Right lobe of liver (tissue), 6 donors: Measurements from ENCODE around the gene KDM7A. TPM values are rescaled to one million over a fixed set of nuclear protein-coding genes. Genes with fewer than 3 reads are reported as not detected.

Source experiments
- ATAC-seq, 4 donors: fragments of 200-7000 bp; cut with Tn5 transposase; one replicate each; pipeline ENCODE4 v1.9.1; 2020; ENCODE audit warnings: mild to moderate bottlenecking in 4 of 4, moderate library complexity in 4 of 4
- DNase-seq, 3 donors: peaks; one replicate each; pipeline ENCODE4 v3.0.0-alpha.2; 2020
- H3K27ac ChIP-seq, 3 donors: fragments of 200-600 bp; one replicate each; pipeline ENCODE4 v1.8.0; 2022
- H3K27me3 ChIP-seq, 2 donors: fragments of 200-600 bp; one replicate each; pipeline ENCODE4 v1.8.0; 2022
- H3K36me3 ChIP-seq, 4 donors: fragments of 200-600 bp; sonication (generic) in 1 of 4; one replicate each; pipeline versions ENCODE4 v1.5.1 to v1.8.0; 2017 to 2022; ENCODE audit warnings: control low read depth in 1 of 4
- H3K4me1 ChIP-seq, 4 donors: fragments of 200-600 bp; sonication (generic) in 1 of 4; one replicate each; pipeline versions ENCODE4 v1.5.1 to v1.8.0; 2017 to 2022; ENCODE audit warnings: control low read depth in 1 of 4
- H3K4me3 ChIP-seq, 3 donors: fragments of 200-600 bp; one replicate each; pipeline ENCODE4 v1.8.0; 2022
- H3K9me3 ChIP-seq, 4 donors: fragments of 200-600 bp; sonication (generic) in 1 of 4; one replicate each; pipeline versions ENCODE4 v1.5.1 to v1.8.0; 2017 to 2022; ENCODE audit warnings: control low read depth in 1 of 4
- POLR2A ChIP-seq: fragments of 450-650 bp; IDR thresholded peaks from one replicate; pipeline ENCODE4 v1.6.1; 2017; ENCODE audit warnings: antibody characterized with exemption, mild to moderate bottlenecking
- WGBS: methylation state at CpG from one replicate; pipeline ENCODE4 v1.1.6; 2018; ENCODE audit warnings: low coverage, low lambda C conversion rate; ENCODE audit not compliant: insufficient coverage; ENCODE audit errors: missing lambda C conversion rate; 5-methylcytosine and 5-hydroxymethylcytosine counted together
- intact Hi-C, 2 donors: fragments of 100-400 bp; cut with DNase I; formaldehyde crosslinking; loops; one replicate each; pipeline versions ENCODE4 v1.11.2 to v1.14.1; 2022
- total RNA-seq, 6 experiments: library from RNA; depleted of rRNA in 2 of 6; stranded (reverse); fragments of >200 nt in 2 of 6; fragmentation: NEBNext Ultra II Directional in 3 of 6; extraction: Animal tissue kit (Norgen Biotek cat#: 25700) in 3 of 6; gene quantifications; one replicate each; pipeline versions ENCODE4 v1.1.0 to v1.2.4, GENCODE V29; 2016 to 2023
- TF ChIP-seq, protein P1 (sequence below), 4 donors: fragments of 200-600 bp in 3 of 4; fragments of 450-650 bp in 1 of 4; IDR thresholded peaks; one replicate each; pipeline versions ENCODE4 v1.5.1 to v1.8.0; 2016 to 2022; ENCODE audit warnings: antibody characterized with exemption in 4 of 4, mild to moderate bottlenecking in 2 of 4
- donor health status: DM: no; HTN: yes; CAD: no.
- donor health status: DM: no; HTN: no; CAD: no.
- donor health status: DM: no; HTN: no; CAD: no.
- donor health status: DM: no; HTN: yes; CAD: no.
- donor health status: DM: no; HTN: yes; CAD: no.

Gene KDM7A
- total RNA-seq, 6 experiments from 2014 or later: 3.7 to 10.7 (median 6.8) TPM

DNA sequence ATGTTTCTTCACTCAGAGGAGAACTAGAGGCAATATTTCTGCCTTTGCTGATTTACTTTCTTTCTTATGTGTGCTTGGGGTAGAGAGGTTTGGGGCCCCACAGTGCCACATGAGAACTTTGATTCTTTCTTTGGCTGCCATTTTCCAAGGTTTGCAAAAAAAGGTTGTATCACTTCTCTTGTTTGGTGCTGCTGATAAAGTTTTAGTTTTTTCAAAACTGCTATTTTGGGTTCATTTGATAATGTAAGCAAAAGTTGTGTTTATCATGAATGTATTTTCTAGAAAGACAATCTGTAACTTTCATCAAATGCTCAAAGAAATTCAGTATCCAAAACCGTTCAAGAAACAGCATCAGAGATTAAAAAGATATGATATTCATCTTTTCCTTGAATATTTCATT, 83.4 kb downstream of the KDM7A start:
- intact Hi-C loops: no loop called here
- no peaks in the 10 kb centered on the region for H3K27me3 ChIP-seq
- H3K4me1 ChIP-seq: no peaks in the 10 kb centered on the region
- H3K27ac ChIP-seq: no peak overlapping the region
- H3K4me3 ChIP-seq: no peak overlapping the region
- DNase-seq (no peak), ATAC-seq (no peak)
- TF ChIP-seq POLR2A: no peak
- TF ChIP-seq, protein P1, sequence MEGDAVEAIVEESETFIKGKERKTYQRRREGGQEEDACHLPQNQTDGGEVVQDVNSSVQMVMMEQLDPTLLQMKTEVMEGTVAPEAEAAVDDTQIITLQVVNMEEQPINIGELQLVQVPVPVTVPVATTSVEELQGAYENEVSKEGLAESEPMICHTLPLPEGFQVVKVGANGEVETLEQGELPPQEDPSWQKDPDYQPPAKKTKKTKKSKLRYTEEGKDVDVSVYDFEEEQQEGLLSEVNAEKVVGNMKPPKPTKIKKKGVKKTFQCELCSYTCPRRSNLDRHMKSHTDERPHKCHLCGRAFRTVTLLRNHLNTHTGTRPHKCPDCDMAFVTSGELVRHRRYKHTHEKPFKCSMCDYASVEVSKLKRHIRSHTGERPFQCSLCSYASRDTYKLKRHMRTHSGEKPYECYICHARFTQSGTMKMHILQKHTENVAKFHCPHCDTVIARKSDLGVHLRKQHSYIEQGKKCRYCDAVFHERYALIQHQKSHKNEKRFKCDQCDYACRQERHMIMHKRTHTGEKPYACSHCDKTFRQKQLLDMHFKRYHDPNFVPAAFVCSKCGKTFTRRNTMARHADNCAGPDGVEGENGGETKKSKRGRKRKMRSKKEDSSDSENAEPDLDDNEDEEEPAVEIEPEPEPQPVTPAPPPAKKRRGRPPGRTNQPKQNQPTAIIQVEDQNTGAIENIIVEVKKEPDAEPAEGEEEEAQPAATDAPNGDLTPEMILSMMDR (IDR thresholded peaks at IDR 0.05): no peak
- 74% methylated on average over 1 of the region's 1 CpG for WGBS
- peaks cover 9 to 81% (median 28%) of the 10 kb centered on the region in 4 donors for H3K36me3 ChIP-seq
- H3K9me3 ChIP-seq: no peaks in the 10 kb centered on the region

DNA sequence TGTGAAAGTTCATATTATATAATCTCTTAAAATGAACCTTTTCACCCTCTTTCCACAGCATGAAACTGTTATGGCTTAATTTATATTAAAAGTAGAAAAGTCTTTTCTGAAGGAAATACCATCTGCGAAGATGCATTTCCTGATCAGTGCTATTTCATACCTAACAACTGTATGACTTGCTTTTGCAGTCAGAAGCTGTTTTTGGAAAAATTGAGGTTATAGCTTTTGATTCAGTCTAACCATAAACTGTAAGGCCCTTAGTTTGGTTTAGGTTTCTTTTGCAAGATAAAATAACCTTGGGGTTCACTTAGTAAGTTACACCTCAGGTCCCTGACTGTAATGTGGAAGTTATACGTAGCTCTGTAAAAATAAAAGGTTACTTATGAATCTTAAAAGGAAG, 91.3 kb downstream of the KDM7A start:
- no peak for TF ChIP-seq POLR2A
- TF ChIP-seq, protein P1 (IDR thresholded peaks at IDR 0.05): no peak
- H3K27ac ChIP-seq: no peak overlapping the region
- ATAC-seq: no peak

DNA sequence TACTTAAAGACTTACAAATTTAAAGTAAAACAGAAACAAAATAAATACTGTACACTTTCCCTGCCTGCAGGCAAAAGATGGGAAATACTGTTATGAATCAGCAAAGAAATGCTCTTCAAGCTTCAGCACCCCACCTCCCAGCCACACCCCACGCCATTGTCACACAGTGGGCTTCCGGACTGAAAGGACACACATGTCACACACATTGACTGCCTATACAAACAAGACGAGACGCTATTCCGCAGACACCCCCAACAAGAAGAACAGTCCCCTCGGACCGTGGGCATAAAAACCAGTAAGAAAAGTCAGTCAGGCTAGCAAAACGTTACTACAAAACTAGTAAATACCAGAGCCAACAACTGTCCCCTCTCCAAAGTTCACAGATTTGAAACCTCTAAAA, 91.8 kb downstream of the KDM7A start:
- no peak for DNase-seq
- Histone ChIP-seq H3K9me3 (no peaks in the 10 kb centered on the region), H3K27ac (no peak overlapping the region), H3K4me3 (no peak overlapping the region), H3K36me3 (peaks cover 0 to 6% (median 0%) of the 10 kb centered on the region in 4 donors), H3K4me1 (no peaks in the 10 kb centered on the region), H3K27me3 (no peaks in the 10 kb centered on the region)
- intact Hi-C loops: no loop called here
- no peak for ATAC-seq
- WGBS: 67% methylated on average over 8 of the region's 8 CpGs
- TF ChIP-seq, protein P1 (IDR thresholded peaks at IDR 0.05): no peak
- no peak for TF ChIP-seq POLR2A

More for the DNA sequence above, 91.3 kb downstream of the KDM7A start:
- H3K4me3 ChIP-seq: no peak overlapping the region
- intact Hi-C loops: no loop called here
- WGBS: 78% methylated on average over 2 of the region's 2 CpGs
- no peak for DNase-seq
- H3K4me1 ChIP-seq: no peaks in the 10 kb centered on the region
- H3K27me3 ChIP-seq: no peaks in the 10 kb centered on the region
- peaks cover 0 to 10% (median 2%) of the 10 kb centered on the region in 4 donors for H3K36me3 ChIP-seq
- H3K9me3 ChIP-seq: no peaks in the 10 kb centered on the region

DNA sequence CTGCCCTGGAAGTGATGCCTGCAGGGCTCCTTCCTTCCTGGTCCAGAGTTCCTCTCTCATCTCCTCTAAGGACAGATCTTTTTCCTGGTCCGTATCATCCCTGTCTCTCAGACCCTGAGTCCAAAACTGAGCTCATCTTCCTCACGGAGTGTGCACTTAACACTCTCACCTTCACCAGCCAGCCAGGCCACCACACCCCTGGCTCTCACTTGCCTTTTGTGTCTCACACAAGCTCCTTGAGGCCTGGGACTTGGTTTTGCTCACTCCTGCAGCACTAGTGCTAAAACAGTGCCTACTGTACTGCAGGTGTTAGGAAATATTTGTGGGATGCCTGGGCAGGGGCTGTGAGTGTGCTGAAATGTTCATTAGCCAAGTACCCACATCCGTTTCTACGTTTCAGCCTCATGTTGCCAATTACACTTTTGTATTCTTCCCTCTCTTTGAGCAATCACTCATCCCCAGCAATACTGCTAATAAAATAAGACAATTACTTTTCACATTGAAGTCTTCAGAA, 92.6 kb downstream of the KDM7A start:
- Histone ChIP-seq H3K4me3 (no peak overlapping the region), H3K4me1 (no peaks in the 10 kb centered on the region), H3K27ac (no peak overlapping the region), H3K36me3 (no peaks in the 10 kb centered on the region), H3K27me3 (no peaks in the 10 kb centered on the region), H3K9me3 (no peaks in the 10 kb centered on the region)
- intact Hi-C loops: no loop called here
- DNase-seq: no peak
- TF ChIP-seq, protein P1 (IDR thresholded peaks at IDR 0.05): no peak
- TF ChIP-seq POLR2A: no peak
- WGBS: 80% methylated on average over 4 of the region's 4 CpGs
- ATAC-seq: no peak

DNA sequence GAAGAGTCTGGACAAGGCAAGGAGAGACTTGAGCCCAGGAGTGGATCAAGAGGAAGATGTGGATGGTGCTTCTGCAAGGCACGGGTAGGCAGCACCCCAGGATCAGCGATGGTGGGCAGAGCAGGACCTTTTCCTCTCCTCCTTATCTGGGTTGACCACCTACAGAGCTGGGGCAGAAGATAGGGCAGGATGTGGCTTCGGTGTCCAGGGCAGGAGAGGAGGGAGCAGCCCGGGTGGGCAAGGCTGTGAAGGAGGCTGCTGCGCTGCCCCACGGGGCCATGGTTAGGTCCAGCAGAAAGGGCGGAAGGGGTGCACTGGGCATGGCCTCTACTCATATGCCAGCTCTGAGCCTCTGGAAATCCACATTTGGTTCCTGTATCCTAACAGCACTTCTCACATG, 94.0 kb downstream of the KDM7A start:
- WGBS: 72% methylated on average over 3 of the region's 7 CpGs

More for the DNA sequence above, 94.0 kb downstream of the KDM7A start:
- no peaks in the 10 kb centered on the region for H3K9me3 ChIP-seq
- no peaks in the 10 kb centered on the region for H3K27me3 ChIP-seq
- H3K27ac ChIP-seq: no peak overlapping the region
- no peaks in the 10 kb centered on the region for H3K4me1 ChIP-seq
- intact Hi-C loops: no loop called here
- ATAC-seq (peak in 3 of 4 donors; percentile 4 to 33 (median 13)), DNase-seq (no peak)
- H3K36me3 ChIP-seq: no peaks in the 10 kb centered on the region
- TF ChIP-seq POLR2A: no peak
- TF ChIP-seq, protein P1 (IDR thresholded peaks at IDR 0.05): no peak
- H3K4me3 ChIP-seq: no peak overlapping the region
